Testis (tissue), 3 donors: ENCODE results near the gene DRAXIN. TPM values are rescaled to one million over a fixed set of nuclear protein-coding genes. Genes with fewer than 3 reads are reported as not detected.

ENCODE experiments used
- DNase-seq: peaks from one replicate; pipeline ENCODE4 v3.0.0-alpha.2; 2019
- H3K27ac ChIP-seq, 2 donors: fragments of 200-600 bp; sonication (generic); one replicate each; pipeline ENCODE4 v1.5.1; 2019
- H3K27me3 ChIP-seq: fragments of 200-600 bp; sonication (generic); one replicate; pipeline ENCODE4 v1.5.1; 2019
- H3K36me3 ChIP-seq: fragments of 200-600 bp; sonication (generic); one replicate; pipeline ENCODE4 v1.5.1; 2017; ENCODE audit warnings: low read depth; ENCODE audit errors: missing control alignments
- H3K4me1 ChIP-seq: fragments of 200-600 bp; sonication (generic); one replicate; pipeline ENCODE4 v1.5.1; 2019
- H3K4me3 ChIP-seq, 2 donors: fragments of 200-600 bp; sonication (generic); one replicate each; pipeline ENCODE4 v1.5.1; 2017 to 2019
- H3K9me3 ChIP-seq: fragments of 200-600 bp; sonication (generic); one replicate; pipeline ENCODE4 v1.5.1; 2017
- POLR2A ChIP-seq: fragments of 450-650 bp; IDR thresholded peaks from one replicate; pipeline ENCODE4 v1.6.1; 2017; ENCODE audit warnings: antibody characterized with exemption, mild to moderate bottlenecking, moderate library complexity
- WGBS, 2 donors: methylation state at CpG; one replicate each; pipeline ENCODE4 v1.1.5; 2018; 5-methylcytosine and 5-hydroxymethylcytosine counted together
- intact Hi-C: fragments of 100-400 bp; cut with DNase I; formaldehyde crosslinking; loops from one replicate; pipeline ENCODE4 v1.15.1; 2023; ENCODE audit warnings: low total_unique reads
- polyA plus RNA-seq: library from polyadenylated mRNA; stranded (reverse); fragments of 350-450 nt; fragmentation: Illumina TruSeq; extraction: RNeasy Lipid Tissue Mini Kit (QIAGEN cat#74804); gene quantifications from one replicate; pipeline ENCODE4 v1.2.3, GENCODE V29; 2014; ENCODE audit warnings: low read depth, low replicate concordance; ENCODE audit not compliant: insufficient read depth
- total RNA-seq, 2 donors: library from RNA; depleted of rRNA; stranded (reverse); fragments of >200 nt; gene quantifications; one replicate each; pipeline ENCODE4 v1.2.3, GENCODE V29; 2016
- TF ChIP-seq, protein P1 (sequence below), 3 experiments: fragments of 450-650 bp in 2 of 3; fragments of 200-600 bp in 1 of 3; sonication (generic) in 1 of 3; IDR thresholded peaks; one replicate each; pipeline ENCODE4 v1.5.1; 2016 to 2019; ENCODE audit warnings: antibody characterized with exemption in 3 of 3, mild to moderate bottlenecking in 2 of 3, moderate library complexity in 1 of 3

The DRAXIN gene
- total and polyA plus RNA-seq, 3 donors from 2014 or later = 0.53 to 0.93 (median 0.79) TPM

DNA sequence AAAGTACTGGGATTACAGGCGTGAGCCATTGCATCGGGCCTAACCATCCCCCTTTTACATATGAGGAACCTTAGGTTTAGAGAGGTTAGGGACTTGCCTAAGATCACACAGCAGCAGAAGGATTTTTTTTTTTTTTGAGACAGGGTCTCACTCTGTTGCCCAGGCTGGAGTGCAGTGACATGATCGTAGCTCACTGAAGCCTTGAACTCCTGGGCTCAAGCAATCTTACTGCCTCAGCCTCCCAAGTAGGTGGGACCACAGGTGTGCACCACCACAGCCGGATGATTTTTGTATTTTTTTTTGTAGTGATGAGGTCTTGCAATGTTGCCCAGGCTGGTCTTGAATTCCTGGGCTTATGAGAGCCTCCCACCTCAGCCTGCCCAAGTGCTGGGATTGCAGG is 68.3 kb downstream of the DRAXIN start:
- Histone ChIP-seq H3K27ac (no peak overlapping the region), H3K4me3 (no peak overlapping the region), H3K9me3 (no peaks in the 10 kb centered on the region), H3K4me1 (no peaks in the 10 kb centered on the region), H3K27me3 (no peaks in the 10 kb centered on the region), H3K36me3 (no peaks in the 10 kb centered on the region)
- 87 to 91% methylated on average over 3 to 4 of the region's 4 CpGs for WGBS, 2 donors
- intact Hi-C loops = no loop called here
- TF ChIP-seq POLR2A = no peak
- TF ChIP-seq, protein P1, sequence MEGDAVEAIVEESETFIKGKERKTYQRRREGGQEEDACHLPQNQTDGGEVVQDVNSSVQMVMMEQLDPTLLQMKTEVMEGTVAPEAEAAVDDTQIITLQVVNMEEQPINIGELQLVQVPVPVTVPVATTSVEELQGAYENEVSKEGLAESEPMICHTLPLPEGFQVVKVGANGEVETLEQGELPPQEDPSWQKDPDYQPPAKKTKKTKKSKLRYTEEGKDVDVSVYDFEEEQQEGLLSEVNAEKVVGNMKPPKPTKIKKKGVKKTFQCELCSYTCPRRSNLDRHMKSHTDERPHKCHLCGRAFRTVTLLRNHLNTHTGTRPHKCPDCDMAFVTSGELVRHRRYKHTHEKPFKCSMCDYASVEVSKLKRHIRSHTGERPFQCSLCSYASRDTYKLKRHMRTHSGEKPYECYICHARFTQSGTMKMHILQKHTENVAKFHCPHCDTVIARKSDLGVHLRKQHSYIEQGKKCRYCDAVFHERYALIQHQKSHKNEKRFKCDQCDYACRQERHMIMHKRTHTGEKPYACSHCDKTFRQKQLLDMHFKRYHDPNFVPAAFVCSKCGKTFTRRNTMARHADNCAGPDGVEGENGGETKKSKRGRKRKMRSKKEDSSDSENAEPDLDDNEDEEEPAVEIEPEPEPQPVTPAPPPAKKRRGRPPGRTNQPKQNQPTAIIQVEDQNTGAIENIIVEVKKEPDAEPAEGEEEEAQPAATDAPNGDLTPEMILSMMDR (IDR thresholded peaks at IDR 0.05) = no peak
- no peak for DNase-seq

DNA sequence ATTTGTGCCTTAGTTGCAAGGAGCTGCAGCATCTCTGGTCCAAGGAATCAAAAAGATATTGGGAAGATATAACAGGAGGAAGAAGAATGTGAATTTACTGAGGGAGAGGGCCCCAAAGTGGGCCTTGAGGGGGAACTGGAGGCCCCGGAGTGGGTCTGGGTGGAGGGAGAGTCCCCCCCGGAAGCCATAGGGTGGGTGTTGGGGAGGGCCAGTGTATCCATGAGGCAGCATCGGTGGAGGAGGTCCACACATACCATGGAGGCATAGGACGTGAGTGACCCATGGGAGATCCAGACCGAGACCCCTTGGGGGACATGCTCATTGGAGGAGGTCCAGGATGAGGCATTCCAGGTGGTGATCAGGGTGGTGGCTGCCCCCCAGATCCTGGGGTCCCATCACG is 69.8 kb downstream of the DRAXIN start:
- Histone ChIP-seq H3K4me3 (no peak overlapping the region), H3K9me3 (no peaks in the 10 kb centered on the region), H3K27me3 (no peaks in the 10 kb centered on the region), H3K4me1 (no peaks in the 10 kb centered on the region), H3K27ac (no peak overlapping the region), H3K36me3 (no peaks in the 10 kb centered on the region)
- intact Hi-C loops = no loop called here
- WGBS, 2 donors = 56 to 70% methylated on average over 5 to 6 of the region's 6 CpGs
- no peak for DNase-seq
- TF ChIP-seq, protein P1 (IDR thresholded peaks at IDR 0.05) = no peak
- no peak for TF ChIP-seq POLR2A

DNA sequence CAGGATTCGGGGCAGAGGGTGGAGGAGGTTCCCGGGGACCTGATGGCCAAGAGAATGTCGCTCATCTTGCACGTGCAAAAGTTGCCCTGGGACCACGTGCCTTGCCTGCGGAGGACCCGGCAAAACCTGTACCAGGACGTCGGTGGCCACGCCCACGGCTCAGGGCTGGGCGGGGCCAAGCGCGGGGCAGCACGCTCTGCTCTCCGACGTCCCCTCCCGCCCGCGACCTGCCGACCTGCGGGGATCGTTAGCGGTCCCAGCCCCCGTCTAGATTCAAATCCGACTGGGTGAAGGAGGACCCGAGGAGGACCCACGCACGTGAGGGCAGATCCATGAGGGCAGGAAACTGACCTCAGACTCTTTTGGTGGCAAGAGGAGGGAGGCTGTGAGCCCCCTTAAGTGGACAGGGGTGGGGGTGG is 70.5 kb downstream of the DRAXIN start, which contains the start of gene C1orf167:
Gene C1orf167 (plus strand): TSS at position 206 of the 419 bp plus-strand sequence. CDS start 2,208 bp downstream, outside the sequence.
- no peaks in the 10 kb centered on the region for H3K4me1 ChIP-seq
- DNase-seq = peak; percentile 55
- TF ChIP-seq POLR2A = no peak
- TF ChIP-seq, protein P1 (IDR thresholded peaks at IDR 0.05) = no peak
- no peaks in the 10 kb centered on the region for H3K36me3 ChIP-seq
- H3K27ac ChIP-seq = no peak within 1 kb of the TSS
- H3K9me3 ChIP-seq = no peaks in the 10 kb centered on the region
- H3K4me3 ChIP-seq = peak within 1 kb of the TSS; percentile 33 to 39
- intact Hi-C loops = no loop called here
- 2 to 6% methylated on average over 7 to 29 of the region's 29 CpGs for WGBS, 2 donors
- H3K27me3 ChIP-seq = no peaks in the 10 kb centered on the region

DNA sequence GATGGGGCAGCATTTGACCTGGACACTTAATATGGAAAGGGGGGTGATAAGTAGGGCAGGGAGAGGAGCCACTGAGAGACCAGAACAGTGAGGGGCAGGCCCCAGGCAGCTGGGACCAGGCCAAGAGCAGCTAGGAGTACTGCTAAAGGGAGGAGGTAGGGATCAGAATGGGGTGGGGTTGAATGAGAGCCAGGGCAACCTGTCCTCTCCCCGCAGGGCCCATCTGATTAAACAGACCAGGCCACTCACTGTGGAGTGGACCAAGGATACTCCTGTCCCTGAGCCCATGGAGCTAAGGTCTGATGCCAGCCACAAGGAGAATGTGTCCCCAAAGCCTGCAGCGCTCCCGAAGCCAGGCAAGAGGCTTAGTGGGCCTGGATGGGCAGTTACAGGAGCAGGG is 72.6 kb downstream of the DRAXIN start:
- WGBS, 2 donors = 70 to 74% methylated on average over 2 to 3 of the region's 3 CpGs
- intact Hi-C loops = no loop called here

DNA sequence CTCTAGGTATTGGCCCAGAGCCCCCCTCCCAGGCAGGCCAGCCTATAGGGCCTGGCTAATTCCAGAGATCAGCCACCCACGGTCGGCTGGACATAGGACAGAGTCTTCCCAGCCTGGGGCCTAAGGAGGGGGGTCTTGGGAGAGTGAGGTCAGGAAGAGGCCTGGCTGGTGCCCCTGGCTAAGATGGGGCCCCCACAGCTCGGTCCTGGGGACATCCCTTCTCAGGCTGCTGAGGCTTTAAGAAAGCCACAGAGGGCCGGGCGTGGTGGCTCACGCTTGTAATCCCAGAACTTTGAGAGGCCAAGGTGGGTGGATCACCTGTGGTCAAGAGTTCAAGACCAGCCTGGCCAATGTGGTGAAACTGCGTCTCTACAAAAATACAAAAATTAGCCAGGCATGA is 73.0 kb downstream of the DRAXIN start:
- WGBS, 2 donors = 78 to 86% methylated on average over 1 to 7 of the region's 7 CpGs
- no peak overlapping the region for H3K4me3 ChIP-seq
- H3K36me3 ChIP-seq = no peaks in the 10 kb centered on the region
- intact Hi-C loops = no loop called here
- no peak overlapping the region for H3K27ac ChIP-seq
- TF ChIP-seq, protein P1 (IDR thresholded peaks at IDR 0.05) = no peak
- no peak for TF ChIP-seq POLR2A
- H3K9me3 ChIP-seq = no peaks in the 10 kb centered on the region
- no peaks in the 10 kb centered on the region for H3K27me3 ChIP-seq
- H3K4me1 ChIP-seq = peaks cover 8% of the 10 kb centered on the region
- no peak for DNase-seq

More for the DNA sequence above, 72.6 kb downstream of the DRAXIN start:
- TF ChIP-seq, protein P1 (IDR thresholded peaks at IDR 0.05) = no peak
- TF ChIP-seq POLR2A = no peak
- Histone ChIP-seq H3K36me3 (no peaks in the 10 kb centered on the region), H3K27me3 (no peaks in the 10 kb centered on the region), H3K4me1 (peaks cover 8% of the 10 kb centered on the region), H3K9me3 (no peaks in the 10 kb centered on the region), H3K27ac (no peak overlapping the region), H3K4me3 (no peak overlapping the region)
- no peak for DNase-seq
